RPMI7951 (cell line): ENCODE measurements around the gene EZH1. TPM values are rescaled to one million over a fixed set of nuclear protein-coding genes. Genes with fewer than 3 reads are reported as not detected.
"Not testable (repeated sequence)": the region's sequence is repeated elsewhere in the genome, so short reads cannot be mapped to it uniquely, and the experiment has no call there.

Experiments
- DNase-seq: peaks from one replicate; pipeline ENCODE4 v3.0.0-alpha.2; 2012; ENCODE audit warnings: low read depth
- total RNA-seq: library from RNA; depleted of rRNA; stranded (reverse); fragments of >200 nt; shearing (Covaris generic); gene quantifications from 2 replicates; pipeline ENCODE4 v1.2.3, GENCODE V29; 2014

The EZH1 gene
- total RNA-seq, 1 experiment from 2014 or later: 8.5 TPM

DNA sequence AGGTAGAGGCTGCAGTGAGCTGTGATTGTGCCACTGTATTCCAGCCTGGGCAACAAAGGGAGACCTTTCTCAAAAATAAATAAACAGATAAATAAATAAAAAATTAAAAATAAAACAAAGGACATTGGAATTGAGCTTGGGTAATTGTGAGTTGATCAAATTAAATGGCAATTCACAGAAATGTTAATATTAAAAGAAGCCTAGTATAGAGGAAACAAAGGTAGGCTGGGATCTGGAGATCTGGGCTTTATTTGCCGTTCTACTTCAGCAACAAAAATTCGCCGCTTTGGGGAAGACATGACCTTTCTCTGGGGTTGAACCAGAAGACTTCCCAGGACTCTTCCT is 28.1 kb upstream of the EZH1 start:
- DNase-seq: no peak

DNA sequence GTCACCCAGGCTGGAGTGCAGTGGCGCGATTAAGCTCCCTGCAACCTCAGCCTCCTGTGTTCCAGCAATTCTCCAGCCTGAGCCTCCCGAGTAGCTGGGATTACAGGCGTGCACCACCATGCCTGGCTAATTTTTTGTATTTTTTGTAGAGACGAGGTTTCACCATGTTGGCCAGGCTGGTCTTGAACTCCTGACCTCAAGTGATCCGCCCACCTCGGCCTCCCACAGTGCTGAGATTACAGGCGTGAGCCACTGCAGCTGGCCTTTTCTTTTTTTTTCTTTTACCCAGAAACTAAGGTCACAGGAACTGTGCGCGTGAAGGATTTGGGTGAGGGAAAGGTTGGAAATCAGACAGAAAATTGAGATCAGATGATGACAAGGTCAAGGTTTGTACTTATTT is 25.1 kb upstream of the EZH1 start:
- not testable (repeated sequence) for DNase-seq

DNA sequence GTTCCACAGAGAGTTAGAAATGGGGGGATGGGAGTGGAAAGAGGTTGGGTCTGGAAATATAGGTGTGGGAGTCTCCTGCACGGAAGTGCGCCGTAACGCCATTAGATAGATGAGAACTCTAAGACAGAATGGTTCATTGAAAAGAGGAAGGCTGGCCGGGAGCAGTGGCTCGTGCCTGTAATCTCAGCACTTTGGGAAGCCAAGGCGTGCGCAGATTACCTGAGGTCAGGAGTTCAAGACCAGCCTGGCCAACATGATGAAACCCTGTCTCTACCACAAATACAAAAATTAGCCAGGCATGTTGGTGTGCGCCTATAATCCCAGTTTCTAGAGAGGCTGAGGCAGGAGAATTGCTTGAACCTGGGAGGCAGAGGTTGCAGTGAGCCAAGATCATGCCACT is 23.2 kb upstream of the EZH1 start:
- not testable (repeated sequence) for DNase-seq

DNA sequence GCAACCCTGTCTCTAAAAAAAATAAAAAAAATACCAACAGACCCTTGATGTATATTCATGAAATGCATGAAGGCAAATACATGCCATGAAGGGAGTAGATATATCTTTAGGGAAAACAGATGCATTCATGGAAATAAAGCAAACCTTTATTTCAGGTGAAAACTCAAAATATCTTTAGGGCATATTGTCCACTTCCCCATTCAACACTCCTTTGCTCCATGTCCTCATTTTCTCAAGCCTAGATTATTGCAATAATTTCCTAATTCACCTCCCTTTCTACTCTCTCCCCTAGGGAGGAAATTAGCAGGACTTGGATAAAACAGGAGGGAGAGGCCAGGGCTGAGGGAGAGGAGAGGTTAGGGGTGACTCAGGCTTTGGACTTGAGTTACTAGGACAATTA is 22.7 kb upstream of the EZH1 start:
- DNase-seq: no peak

DNA sequence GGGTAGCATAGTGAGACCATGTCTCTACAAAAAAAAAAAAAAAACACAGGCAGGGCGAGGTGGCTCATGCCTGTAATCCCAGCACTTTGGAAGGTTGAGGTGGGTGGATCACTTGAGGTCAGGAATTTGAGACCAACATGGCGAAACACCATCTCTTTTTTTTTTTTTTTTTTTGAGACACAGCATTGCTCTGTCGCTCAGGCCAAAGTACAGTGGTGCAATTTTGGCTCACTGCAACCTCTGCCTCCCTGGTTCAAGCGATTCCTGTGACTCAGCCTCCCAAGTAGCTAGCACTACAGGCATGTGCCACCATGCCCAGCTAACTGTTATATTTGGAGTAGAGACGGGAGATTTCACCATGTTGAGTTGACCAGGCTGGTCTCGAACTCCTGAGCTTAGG is 21.3 kb upstream of the EZH1 start:
- no peak for DNase-seq

DNA sequence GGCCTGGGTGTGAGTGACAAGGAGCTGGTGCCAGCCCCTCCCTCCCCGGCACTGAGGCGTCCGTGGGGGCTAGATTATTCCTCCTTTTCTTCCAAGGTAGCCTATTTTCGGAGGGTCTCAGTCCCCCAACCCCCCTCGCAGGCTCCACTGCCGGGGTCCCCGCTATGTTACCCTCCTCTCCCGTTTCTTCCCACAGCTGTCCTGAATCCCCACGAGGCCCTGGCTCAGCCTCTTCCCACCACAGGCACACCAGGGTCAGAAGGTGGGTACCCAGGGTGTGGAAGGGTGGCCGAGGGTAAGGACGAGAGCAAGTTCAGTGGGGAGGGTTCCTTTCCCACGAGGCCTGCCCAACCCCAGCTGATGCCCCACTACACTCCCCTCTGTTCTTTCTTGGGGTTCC is 16.8 kb upstream of the EZH1 start:
- DNase-seq: no peak

DNA sequence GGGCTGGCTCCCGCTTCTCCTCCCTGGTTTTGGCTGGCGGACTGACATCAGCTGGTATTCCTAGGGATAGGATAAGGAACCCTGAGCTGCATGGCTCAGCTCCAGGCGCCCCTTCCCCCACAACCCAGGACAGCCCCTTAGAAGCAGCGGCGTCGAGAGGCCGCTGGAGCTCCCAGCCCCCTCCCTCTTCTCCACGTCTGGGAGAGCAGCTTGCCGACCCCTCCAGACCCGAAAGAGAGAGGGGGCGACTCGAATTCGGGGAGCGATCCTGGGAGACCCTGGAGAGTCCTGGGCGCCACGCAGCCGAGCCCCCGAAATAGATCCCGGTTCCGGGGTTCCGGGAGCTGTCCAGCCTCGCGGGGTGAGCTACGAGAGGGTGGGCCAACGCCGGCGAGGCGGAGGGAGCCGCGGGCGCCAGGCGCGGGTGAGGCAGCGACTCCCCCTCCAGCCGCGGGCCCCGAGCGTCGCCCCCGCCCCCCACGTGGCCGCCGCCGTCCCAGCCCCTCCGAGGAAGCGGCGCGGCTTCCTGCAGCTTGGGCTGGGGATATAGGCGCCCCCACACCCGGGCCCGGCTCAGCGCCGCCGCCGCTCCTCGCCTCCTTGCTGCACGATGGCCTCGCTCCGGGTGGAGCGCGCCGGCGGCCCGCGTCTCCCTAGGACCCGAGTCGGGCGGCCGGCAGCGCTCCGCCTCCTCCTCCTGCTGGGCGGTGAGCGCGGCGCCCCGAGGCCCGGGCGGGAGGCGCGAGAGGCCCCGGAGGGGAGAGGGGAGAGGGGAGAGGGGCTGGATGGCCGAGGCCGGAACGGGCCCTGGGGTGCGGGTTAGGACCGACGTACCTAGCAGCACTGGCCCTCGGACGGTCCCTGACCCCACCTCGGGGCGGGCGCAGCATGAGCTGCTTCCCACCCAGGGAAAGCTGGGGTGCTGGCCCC is 16.1 kb upstream of the EZH1 start, which contains the start of gene RAMP2:
Gene RAMP2 (plus strand): TSS at position 576 of the 930 bp plus-strand sequence. CDS start 35 bp downstream, at position 611.
- DNase-seq: peak; percentile 15

DNA sequence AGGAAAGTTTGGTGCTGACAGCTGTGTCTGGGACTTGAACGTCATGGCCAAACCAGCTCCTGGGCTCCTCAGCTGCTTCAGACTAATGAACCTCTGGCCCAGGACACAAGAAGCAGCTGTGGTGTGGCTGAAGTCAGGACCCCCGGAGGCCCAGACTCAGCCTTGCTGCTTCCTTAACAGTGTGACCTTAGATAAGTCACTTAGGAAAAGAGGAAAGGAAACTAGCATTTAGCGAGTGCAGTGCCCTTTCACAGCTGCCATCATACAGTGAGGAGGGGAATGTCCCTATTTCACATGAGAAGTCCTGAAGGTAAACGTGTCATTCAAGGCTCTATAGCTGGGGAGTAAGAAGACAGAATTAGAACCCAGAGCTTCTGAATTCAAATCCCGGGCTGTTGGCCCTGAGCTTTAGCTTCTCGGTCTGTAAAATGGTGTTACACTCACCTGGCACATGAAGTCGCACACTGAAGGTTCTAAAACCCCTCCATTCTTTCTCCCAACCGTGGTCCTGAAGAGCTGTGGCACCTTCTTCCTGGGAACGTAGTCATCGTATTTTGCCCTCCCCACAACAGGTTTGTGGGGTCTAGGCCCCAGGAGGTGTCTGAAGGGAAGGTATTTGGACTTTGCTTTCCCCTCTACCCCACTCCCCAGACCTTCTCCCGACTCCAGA is 15.3 kb upstream of the EZH1 start:
- DNase-seq: no peak

DNA sequence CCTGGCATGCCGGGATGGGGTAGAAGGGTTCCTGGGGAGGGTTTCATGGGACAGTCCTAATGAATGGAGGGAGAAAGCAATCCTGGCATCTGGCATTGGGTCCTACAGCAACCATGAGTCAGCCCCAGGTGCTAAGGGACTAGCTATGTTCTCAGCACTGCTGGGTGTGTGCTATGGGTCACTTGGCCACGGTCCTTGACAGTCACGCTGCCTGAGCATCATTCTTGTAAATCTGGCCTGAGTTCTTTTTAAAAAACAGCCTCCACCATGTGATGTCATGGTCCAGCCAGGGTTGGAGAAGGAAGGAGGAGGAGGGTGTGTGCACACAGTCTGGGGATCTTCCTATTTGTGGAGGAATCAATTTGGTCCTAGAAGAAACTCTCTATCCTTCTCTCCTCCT is 9.9 kb upstream of the EZH1 start:
- peak; percentile 44 for DNase-seq

DNA sequence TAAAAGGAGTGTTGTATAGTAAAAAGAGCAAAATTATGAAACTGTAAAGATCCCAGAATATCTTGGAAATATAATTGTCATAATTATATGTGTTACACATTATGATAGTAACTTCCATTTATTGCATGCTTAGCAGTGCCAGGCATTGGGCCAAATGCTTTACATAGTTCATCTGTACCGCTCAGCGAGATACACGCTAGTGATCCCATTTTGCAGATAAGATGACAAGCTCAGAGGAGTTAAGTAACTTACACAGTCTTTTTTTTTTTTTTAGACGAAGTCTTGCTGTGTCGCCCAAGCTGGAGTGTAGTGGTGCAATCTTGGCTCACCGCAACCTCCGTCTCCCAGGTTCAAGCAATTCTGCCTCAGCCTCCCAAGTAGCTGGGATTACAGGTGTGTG is 6.8 kb upstream of the EZH1 start:
- no peak for DNase-seq

DNA sequence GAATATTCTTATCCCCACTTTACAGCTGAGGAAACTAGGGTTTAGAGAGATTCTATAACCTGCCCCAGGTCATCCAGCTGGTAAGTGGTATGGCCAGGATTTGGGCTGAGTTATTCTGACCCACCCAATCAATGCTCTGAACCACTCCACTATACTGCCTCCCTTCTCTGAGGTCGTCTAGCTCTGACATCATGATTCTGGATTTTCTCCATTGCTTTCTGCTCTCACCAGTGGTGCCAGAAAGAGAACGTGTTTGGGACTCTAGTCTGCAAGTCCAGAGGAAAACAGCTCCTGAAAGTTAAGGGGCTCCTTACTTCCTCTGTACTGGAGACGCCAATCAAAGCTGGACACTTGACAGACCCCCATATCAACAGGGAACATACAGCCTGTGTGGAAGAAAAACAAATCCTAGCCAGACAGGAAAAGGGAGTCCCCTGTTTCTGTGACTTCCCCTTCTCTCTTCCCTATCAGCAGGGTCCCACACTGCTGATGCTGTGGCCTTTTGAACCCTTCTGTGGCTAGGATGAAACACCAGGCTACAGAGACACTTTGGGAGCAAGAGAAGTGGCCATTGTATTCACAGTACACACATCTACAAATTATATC is 6.0 kb upstream of the EZH1 start:
- no peak for DNase-seq

DNA sequence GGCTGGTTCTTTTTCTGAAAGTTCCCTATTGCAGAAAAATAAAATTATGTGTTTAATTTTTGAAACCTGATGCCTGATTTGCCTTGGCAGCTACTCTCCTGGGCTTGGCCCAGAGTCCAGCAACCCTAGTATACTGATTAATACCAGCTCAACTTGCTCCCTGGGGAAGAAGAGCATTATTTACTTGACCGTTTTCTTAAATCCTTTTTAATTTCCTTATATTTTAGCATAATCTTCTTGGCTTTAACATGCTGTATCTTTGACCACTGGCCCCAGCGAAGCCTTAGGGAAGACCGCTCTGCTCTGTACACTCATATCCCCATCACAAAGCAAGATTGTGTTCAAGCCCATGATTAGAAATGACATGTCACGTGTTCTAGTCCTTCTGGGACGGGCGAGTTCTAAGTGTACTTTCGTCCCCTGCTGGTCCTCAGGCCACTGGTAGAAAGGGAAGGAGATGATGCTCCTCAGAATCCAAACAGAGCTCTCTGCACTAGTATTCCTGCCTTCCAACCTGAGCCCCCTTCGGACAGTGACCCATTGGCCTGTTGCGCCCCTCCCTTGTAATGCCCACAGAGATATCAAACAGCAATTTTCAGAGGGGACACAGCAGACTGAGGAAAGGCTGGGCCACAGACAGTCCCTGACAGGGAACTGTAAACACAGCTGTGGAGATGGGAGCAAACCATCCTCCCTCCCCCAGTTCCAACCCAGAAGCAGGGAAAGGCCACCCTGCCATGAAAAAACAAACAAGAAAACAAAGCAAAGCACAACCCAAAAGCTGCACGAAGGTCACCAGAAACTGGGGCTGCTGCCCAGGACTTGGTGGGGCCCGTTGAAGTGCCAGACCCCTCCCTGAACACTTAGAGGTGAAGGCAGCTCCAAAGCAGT is 4.3 kb upstream of the EZH1 start:
- no peak for DNase-seq

DNA sequence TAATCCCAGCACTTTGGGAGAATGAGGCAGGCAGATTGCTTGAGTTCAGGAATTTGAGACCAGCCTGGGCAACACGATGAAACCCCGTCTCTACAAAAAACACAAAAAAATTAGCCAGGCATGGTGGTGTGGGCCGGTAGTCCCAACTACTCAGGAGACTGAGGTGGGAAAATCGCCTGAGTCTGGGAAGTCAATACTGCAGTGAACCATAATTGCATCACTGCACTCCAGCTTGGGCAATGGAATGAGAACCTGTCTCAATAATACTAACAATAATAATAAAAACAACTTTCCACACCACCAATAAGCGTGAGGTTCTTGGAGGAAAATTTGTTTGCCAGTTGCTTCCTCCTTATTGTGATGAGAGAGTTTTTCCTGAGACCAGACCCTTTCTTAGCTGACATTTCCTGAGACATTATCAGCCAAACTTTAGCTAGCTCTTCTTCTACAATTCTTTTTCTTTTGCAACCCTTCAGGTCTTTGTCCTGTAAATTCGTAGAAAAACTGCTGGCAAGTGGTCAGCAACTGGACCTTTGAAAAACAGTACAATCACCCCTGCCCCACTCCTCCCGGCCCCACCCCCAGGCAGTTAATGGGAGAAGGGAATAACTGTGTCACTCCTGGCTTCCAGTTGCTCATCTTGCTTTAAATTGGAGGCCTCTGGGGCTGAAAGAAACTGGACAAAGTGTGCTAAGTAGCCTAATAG is 3.5 kb upstream of the EZH1 start:
- no peak for DNase-seq

DNA sequence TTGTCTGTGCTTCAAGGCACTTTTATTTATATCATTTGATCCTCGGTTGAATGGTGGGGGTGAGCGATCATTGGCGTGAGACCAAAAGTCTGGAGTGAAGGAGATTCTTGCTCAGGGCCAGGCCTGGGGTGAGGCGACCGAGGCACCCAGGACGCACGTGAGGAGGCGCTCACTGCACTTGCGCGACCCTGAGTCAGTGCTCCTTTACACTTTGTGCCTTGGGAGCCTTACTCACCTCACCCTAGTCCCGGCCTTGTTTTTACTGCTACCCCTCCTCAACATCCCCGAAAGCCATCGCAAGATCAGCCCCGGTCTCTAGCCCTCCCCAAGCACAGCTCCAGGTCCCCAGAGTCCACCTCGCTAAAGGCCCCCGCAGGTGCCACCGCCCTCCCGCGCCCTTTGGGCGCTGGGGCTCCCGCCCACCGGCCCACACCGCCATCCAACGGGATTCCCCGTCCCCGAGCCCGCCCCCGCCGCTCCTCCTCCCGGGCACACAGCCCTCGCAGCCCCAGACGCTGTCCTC is 496 bp downstream of the EZH1 start:
- DNase-seq: peak; percentile 41

DNA sequence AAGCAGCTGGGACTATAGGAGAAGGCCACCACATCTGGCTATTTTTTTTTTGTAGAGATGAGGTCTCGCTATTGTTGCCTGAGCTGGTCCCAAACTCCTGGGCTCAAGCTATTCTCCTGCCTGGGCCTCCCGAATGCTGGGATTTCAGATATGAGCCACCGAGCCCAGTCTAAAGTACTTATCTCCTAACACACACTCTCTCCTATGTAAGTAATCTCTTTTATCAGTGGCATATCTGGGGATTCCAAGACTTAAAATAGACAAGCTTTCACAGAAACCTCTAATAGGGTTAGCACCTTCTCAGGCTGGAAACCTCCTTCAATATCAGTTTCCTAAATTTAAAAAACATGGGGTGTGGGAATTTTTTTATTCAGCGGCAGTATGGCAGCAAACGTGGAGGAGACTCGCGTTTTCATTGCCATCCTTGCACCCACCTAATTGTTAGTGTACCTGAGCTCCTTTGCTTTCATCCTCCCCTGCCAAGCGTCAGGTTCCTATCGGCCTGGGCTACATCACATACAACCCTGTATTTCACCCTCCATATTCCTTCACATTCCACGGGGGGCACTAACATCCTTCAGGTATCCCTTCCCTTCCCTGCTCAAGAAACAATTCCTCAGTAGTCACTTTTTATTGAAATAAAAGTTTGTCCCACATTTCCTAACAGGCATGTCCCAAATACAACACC is 1.1 kb downstream of the EZH1 start:
- DNase-seq: no peak

DNA sequence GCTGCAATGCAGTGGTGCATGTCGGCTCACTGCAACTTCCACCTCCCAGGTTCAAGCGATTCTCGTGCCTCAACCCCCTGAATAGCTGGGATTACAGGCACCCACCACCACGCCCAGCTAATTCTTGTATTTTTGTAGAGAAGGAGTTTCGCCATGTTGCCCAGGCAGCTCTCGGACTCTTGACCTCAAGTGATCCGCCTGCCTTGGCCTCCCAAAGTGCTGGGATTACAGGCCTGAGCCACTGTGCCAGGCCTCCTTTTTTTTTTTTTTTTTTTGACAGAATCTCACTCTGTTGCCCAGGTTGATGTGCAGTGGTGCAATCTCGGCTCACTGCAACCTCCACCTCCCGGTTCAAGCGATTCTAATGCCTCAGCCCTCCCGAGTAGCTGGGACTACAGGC is 1.9 kb downstream of the EZH1 start:
- not testable (repeated sequence) for DNase-seq

DNA sequence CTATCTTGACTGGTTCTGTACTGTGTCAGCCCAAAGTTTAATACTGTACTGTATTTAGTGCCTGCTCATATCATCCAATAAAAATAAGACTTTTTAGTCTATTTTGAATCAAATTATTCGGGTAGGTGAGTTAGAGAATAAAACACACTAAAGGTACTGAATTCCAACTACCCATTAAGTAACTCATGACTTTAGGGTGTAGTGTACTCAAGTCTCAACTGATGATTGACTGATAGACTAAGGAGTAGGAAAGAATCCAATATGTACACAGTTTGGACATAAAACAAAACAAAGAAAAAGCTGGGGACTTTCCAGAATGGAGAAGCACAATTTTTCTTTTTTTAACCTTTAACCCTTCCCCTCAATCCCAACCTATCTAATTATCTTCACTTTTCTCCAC is 4.1 kb downstream of the EZH1 start:
- DNase-seq: no peak

DNA sequence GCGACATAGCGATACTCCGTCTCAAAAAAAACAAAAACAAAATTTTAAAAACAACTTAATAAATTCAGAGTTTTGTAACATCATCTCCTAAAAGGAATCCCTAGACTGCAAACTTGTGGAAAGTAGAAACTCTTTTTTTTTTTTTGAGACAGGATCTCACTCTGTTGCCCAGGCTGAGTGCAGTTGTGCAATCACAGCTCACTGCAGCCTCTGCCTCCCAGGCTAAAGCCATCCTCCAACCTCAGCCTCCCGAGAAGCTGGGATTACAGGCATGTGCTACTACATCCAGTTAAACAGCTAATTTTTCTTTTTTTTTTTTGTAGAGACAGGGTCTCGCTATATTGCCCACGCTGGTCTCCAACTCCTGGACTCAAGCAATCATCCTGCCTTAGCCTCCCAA is 19.7 kb downstream of the EZH1 start:
- no peak for DNase-seq

DNA sequence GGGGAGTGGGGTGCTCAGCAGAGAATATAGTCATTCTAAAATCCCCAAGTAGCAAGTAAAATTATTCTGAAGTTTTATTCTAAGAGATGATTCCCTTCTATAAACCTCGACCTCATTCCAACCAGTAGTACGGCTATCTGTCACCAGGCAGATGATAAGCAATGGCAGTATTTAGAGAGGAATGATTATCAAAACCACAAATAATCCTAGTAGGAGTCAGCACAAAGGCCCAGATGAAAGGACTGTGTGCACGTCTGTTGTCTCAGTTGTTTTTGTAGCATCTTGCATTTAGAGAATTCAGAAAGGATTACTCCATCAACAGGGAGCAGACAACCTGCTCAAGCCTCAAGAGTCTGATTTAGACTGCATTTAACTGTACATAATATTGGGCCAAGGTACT is 21.2 kb downstream of the EZH1 start:
- no peak for DNase-seq

DNA sequence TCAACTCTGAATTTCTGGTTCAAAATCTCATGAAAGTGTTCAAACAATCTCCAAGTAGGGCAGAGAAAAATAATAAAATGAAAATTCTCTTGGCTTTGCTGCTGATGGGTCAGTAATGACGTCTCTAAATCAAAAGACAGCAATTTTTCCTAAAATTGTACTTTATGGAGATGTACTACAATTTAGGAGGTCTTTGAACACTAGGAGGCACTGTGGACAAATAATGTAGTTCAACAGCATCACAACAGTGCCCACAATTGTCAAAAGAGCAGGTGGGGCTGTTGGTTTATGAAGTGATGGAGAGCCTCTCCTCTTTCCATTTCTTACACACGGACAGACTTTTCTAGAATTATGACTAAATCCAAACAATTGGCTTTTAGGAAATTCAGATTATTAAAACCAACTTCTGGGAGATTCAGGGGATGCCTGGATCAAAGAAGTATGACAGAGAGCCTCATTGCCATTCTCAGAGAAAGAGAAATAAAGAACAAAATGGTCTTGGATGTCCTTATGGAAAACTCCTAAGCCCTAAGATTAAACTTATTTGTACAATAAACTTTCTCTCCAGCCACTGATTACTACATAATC is 23.8 kb downstream of the EZH1 start:
- peak; percentile 64 for DNase-seq
